Stimulated activated CD4-positive, alpha-beta T cell treated with anti-CD3 and anti-CD28 coated beads, Interleukin-15, amount 100 ng/mL, for 48 hours (primary cell): Measurements from ENCODE around the gene CEP112.

Experiments used
- DNase-seq, 2 donors: peaks; one replicate each; pipeline ENCODE4 v3.0.0-alpha.2; 2020; ENCODE audit warnings: low read depth in 2 of 2

CEP112 gene

DNA sequence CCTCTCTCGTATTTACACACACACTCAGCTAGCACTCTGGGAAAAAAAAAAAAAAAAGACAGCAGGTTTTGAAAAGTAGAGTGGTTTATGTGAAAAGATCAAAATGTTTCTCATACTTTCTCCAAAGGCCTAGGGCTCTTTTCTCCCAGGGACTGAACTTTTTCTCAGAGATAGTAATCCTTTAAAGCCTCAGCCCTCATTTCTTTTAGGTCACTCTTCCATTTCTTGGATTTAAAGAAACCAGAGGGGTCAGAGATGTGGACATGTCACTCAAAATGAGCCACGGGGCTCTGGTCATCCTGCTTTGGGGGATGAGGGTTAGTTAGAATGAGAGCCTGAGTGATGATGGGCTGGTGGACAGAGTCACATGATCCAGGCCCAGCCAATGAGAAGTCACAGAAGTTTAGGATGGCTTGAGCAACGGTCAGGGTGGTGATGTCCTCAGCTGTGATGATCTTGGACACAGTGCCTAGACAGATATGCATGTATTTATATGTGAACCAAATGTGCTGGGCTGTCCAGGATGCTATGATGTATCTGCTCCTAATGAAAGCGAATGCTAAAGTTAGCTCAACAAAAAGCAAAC is 596.8 kb downstream of the CEP112 start:
- no peak for DNase-seq

GRCh38 chr17:65593855-65594845 is 597.8 kb downstream of the CEP112 start:
- no peak for DNase-seq

DNA sequence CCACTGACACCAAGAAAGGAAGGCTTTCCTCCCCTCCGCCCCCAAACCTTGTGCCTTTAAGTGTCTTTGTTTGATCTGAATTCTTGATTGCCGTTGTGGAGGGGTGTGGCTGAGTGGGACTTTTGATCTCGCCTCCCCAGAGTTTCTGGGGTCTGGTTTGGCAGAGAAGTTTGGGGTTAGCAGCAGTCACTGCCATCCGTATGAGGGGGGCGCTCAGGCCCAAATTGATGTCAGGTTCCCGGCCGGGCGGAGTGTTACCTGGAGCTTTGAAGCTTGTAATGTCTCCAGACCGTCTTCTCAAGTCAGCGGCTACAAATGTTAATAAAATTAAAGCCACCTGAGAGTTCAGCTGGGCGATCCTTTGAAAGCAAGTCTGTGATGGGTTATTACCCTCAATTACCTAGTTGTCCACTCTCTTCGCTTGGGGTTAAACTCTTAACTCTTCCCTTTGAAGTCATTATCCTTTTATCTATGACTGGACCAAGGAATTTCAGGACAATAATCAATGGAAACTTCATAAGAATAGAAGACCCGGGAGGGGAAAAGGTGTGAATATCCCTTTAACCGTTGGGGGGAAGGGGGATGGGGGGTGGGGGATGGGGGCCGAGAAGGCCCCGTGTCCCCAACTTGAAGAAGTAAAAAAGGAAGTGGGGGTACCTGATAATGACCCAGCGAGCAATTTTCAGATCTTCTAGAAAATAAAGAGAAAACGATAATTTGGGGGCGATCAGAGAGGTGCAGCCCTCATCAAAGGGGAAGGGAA is 598.7 kb downstream of the CEP112 start:
- no peak for DNase-seq

GRCh38 chr17:65592125-65592965 is 599.6 kb downstream of the CEP112 start:
- no peak for DNase-seq

- no peak for DNase-seq
Measured at GRCh38 chr17:65589321-65589720, 602.6 kb downstream of the CEP112 start.

GRCh38 chr17:65588181-65588808 is 603.6 kb downstream of the CEP112 start:
- DNase-seq: no peak

GRCh38 chr17:65587534-65588180 is 604.3 kb downstream of the CEP112 start:
- DNase-seq: no peak

- no peak for DNase-seq
Measured at GRCh38 chr17:65586899-65587298, 605.0 kb downstream of the CEP112 start.
